Stimulated activated CD8-positive, alpha-beta memory T cell treated with anti-CD3 and anti-CD28 coated beads, Interleukin-15, amount 100 ng/mL, for 1 hour (primary cell): ENCODE data around the gene RUVBL1.
A peak's percentile ranks its signal among the peaks of the same experiment; 100 is the strongest.

Experiments used
- DNase-seq: peaks from one replicate; pipeline ENCODE4 v3.0.0-alpha.2; 2020; ENCODE audit warnings: low read depth

Gene RUVBL1

GRCh38 chr3:128082546-128082945 lies 41.1 kb downstream of the RUVBL1 start:
- DNase-seq: no peak

DNA sequence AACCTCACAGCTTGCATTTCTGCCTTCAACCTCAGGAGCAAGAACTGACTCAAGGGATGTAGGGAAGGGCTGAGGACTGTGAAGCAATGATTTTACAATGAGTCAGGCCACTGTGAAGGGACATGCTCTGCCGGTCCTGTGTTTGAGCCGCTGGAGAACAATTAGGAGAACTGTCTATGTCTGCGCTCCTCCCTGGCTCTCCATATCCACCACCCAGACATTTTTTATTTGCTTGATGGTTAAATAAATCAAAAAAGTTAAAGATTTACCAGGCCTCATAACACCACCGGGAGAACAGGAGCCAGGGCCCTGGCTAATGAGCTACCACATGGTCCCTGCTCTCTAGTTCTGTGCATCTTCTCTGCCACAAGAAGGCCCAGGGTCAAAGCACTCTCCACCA lies 41.8 kb downstream of the RUVBL1 start:
- DNase-seq: no peak

- DNase-seq: no peak
These were observed 42.4 kb downstream of the RUVBL1 start for GRCh38 chr3:128081226-128081625.

DNA sequence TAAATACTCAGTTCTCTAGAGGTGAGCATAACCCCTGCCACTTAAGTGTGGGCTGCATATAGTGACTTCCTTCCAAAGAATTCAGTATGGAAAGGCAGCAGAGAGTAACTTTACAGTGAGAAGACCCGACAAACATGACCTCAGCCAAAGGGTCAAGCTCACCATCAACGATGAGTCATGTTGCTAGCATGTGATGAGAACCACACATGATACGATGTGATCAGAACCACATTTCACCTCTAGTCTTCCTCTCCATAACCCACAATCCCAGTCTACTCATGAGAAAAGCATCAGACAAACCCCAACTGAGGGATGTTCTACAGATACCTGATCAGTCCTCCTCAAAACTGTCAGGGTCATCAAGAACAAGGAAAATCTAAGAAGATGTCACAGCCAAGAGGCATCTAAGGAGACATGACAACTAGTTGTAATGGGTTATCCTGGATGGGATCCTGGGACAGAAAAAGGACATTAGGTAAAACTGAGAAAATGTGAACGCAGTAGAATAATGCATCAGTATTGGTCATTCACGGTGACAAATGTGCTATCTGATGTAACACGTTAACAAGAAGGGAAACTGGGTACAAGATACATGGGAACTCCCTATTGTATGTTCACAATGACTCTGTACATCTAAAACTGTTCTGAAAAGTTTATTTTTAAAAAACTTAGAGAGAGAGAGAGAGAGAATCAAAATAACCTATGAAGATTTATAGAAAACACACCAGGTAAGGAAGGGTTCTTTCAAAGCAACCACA lies 43.1 kb downstream of the RUVBL1 start:
- no peak for DNase-seq

GRCh38 chr3:128079823-128080222 lies 43.8 kb downstream of the RUVBL1 start:
- no peak for DNase-seq

DNA sequence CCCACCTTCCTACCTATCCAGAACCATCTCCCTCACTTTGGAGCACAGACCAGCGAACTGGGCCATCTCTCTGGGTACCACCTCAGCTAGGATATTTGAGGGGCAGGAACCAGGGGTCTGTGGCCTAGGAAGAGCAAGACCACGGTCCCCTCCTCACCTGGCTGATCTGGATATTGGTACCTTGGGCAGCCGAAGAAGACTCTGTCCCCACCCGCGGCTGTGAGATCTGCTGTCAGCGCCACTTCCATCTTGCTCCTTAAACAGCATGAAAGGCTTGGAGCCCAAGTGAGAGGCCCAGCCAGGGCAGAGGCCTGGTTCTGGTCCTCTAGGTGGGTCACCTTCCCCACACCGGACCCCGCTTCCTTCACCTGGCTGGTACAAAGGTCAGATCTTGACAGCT lies 44.7 kb downstream of the RUVBL1 start:
- no peak for DNase-seq

GRCh38 chr3:128078322-128078721 lies 45.3 kb downstream of the RUVBL1 start:
- no peak for DNase-seq

GRCh38 chr3:128077665-128078064 lies 45.9 kb downstream of the RUVBL1 start:
- no peak for DNase-seq

- DNase-seq: no peak
These were observed 46.4 kb downstream of the RUVBL1 start for GRCh38 chr3:128077202-128077624.

DNA sequence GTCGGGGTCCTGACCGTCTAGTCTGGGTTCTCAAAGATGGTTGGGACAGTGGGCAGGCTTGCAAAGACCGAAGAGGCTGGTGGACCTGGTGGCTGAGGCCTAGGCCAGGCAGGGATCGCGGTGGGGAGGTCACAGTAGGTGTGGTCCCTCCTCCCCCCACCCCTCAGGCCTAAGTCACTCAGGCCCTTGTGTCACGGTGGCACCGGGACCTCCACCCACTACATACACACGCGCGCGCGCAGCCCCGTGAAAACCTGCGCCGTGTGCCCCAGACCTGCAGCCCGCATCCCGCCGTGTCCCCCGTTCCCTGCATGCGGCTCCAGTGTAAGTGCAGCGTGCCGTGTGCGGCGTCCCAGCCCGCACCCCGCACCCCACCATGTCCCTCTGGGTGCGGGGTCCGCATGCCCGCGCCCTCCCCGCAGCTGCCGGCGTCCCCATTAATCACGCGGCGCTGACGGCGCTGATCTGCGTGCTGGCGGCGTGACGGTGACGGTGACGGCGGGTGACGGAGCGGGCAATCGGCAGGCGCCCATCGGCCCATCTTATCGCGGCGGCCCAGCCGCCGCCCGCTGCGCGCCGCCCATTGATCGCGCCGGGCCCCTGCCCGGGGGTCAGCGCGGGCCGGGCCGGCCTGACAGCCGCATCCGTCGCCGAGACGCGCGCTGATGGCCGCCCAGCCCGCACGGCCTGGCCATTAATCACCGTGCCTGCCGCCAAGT lies 47.0 kb downstream of the RUVBL1 start:
- DNase-seq: no peak

GRCh38 chr3:128075522-128076482 lies 47.8 kb downstream of the RUVBL1 start:
- DNase-seq: peak; percentile 74

- DNase-seq: no peak
These were observed 48.6 kb downstream of the RUVBL1 start for GRCh38 chr3:128074851-128075521.

DNA sequence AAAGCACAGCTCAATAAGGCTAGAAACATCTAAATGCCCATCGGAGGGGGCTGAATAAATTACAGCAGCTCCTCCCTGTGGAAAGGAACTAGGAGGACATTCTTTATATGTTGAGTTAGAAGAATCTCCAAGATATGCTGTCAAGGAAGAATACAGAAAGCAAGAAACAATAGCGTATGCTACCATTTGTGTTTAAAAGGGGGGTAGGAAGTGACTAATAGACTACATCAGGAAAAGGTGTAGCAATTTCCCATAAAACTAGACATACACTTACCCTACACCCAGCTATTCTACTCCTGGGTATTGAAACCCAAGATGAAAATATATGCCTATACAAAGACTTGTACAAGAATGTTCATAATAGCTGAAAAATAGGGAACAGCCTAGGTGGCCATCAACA lies 49.8 kb downstream of the RUVBL1 start:
- DNase-seq: no peak

DNA sequence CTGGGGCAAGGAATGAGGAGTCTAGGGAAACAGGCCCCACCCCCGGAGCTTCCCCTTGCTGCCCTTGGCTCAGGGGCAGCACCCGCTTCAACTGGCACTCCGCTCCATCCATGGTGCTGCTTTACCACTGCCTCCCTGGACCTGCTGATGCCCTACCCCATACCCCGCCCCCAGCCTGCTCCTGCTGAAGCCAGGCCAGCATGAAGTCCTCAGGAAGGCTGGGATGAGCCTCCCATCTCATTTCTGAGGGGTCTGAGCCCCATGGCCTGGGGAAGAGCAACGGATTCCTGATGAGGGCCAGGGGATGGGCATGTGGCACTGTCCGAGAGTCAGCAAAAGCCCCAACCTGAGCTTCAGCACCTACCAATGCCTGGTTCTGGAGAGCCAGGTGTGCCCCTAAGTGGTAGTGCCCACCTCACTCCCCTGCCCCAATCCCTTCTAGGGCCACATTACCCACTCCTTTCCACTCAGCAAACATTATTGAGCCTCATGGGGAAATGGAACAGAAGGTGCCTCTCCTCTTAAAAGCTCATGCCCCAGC lies 50.4 kb downstream of the RUVBL1 start:
- no peak for DNase-seq

DNA sequence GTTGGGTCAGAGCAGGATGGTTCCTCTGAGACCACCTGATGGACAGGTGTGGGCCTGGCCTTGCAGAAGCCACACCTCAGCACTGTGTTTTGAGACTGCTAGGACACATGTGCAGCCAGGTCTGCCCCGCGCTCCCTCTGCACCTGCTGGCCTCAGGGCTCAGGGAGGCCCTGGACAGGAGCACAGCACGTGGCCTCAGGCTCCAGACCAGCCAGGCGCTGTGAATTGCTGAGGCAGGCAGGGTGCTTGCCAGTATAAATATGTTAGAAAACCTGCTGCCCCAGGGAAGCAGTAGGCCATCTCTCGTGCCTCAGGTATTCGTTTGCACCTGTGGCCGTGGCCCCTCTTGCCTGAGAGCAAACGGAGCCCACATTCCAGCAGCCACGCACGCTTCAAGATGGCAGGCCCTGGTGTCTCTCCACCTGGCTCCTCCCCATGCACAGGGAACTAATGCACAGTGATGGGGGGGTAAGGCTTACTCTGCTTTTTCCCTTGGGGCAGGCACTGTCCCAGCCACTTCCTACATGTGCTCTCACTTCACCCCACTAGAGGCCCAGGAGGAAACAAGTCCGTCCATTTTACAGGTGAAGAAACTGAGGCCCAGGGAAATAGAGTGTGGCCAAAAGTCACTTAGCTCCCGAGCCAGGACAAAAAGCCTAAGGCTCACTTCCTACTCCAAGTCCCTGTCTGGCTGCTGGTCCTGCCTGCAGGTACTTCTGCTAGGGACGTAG lies 51.0 kb downstream of the RUVBL1 start:
- DNase-seq: no peak

GRCh38 chr3:128071771-128072453 lies 51.7 kb downstream of the RUVBL1 start:
- DNase-seq: no peak

DNA sequence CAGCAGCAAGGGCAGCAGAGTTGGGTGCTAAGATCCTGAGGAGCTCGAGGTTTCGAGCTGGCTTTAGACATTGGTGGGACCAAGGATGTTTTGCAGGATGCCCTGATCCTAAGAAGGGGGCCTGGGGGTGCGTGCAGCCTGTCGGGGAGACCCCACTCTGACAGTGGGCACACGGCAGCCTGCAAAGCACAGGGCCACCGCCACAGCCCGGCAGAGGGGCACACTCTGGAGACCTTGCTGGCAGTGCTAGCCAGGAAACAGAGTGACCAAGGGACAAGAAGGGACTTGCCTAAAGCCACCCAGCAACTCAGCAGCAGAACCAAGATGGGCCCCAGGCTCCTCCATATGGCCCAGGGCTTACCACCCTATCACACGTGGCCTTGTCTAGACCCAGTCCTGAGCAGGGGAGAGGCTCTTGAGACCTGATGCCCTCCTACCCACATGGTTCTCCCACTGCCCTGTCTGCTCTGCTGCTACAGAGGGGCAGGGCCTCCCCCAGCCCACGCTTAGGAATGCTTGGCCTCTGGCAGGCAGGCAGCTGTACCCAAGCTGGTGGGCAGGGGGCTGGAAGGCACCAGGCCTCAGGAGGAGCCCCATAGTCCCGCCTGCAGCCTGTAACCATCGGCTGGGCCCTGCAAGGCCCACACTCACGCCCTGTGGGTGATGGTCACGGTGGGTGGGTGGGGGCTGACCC lies 52.6 kb downstream of the RUVBL1 start:
- DNase-seq: no peak

- no peak for DNase-seq
These were observed 54.3 kb downstream of the RUVBL1 start for GRCh38 chr3:128069271-128069670.

GRCh38 chr3:128068156-128068620 lies 55.4 kb downstream of the RUVBL1 start:
- no peak for DNase-seq

DNA sequence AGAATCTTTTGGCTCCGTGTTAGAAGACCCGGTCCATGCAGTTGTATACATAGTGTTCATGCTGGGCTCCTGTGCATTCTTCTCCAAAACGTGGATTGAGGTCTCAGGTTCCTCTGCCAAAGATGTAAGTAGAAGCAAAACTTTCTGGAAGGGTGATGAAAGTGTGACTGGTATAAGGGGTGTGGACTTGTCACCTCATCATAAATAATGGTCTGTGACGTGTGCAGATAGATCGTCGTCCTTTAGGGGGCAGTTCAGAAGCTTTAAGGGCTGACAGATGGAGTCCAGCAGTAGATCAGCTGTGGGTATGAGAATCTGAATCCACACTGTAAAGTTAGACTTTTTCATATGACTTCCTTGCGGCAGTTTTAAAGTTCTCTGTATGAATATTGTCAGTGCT lies 56.1 kb downstream of the RUVBL1 start:
- DNase-seq: no peak
